Head of caudate nucleus (tissue), 42 donors: ENCODE measurements around the gene MAN2B1.
"Not testable (repeated sequence)": the region's sequence is repeated elsewhere in the genome, so short reads cannot be mapped to it uniquely, and the experiment has no call there.

ENCODE experiments used
- DNase-seq, 42 donors: peaks; one replicate each; pipeline versions ENCODE4 v3.0.0 to v3.0.0-alpha.2; 2020 to 2021; ENCODE audit warnings: mixed read lengths in 7 of 42
- intact Hi-C: fragments of 100-400 bp; cut with DNase I; formaldehyde crosslinking; loops from one replicate; pipeline ENCODE4 v1.15.0; 2022

Gene MAN2B1

DNA sequence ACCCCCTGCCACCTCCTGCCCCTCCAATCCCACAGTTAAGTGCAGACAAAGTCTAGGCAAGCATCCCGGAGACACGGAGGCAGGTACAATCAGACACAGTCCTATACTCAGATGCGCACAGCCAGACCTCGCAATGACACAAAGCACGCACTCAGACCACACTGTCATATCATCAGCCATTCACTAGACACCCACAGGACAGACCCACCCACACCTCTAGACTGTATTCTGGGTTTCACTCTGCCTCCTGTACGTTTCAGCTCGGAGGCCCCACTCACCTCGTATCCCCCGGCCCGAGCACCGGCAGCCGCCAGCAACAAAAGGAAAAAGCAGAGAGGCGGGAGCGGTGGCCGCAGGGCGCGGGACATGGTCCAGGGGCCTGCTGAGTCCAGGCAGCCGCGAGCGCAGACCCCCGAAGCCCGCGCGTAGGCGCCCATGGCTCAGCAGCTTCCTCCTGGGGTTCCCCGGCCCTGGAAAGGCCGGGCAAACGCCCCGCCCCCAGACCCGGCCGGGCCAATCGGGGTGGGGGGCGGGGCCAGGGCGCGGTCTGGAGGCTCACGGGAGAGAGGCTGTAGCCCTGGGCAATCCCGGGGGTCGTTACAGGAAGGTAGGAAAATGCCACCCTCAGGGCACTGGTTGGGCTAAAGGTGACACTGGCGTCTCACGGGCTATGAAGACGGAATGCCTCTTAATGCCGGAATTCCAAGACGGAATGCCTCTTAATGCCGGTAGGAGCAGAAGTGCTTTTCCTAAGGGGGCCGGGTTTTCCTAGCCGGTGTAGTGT is at the start of gene MAN2B1, which contains the start of gene WDR83:
Gene MAN2B1, minus strand, starts transcription at position 478 of the 784 bp plus-strand sequence. Its CDS starts 41 bp downstream, at position 437.
Gene WDR83, plus strand, starts transcription at position 543 of the 784 bp plus-strand sequence. CDS start 2,984 bp downstream, outside the sequence.
- intact Hi-C loops = loop anchor here (10.0 kb wide), 1 partner anchor 102 kb away; no protein-coding TSS in a partner anchor
- peak; percentile 15 to 88 (median 76) for DNase-seq

DNA sequence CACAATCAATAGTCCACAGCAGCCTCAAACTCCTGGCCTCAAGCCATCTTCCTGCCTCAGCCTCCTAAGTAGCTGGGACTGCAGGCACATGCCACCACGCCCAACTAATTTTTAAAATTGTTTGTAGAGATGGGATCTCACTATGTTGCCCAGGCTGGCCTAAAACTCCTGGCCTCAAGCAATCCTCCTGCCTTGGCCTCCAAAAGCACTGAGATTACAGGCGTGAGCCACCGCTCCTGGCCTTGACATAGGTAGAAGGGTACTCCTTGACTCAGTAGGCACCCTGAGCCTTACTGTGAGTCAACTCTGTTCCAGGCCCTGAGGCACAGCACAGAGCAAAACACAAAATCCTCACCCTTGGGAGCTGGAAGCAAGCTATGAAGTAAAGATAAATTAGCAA is 49.4 kb upstream of the MAN2B1 start:
- intact Hi-C loops = no loop called here

DNA sequence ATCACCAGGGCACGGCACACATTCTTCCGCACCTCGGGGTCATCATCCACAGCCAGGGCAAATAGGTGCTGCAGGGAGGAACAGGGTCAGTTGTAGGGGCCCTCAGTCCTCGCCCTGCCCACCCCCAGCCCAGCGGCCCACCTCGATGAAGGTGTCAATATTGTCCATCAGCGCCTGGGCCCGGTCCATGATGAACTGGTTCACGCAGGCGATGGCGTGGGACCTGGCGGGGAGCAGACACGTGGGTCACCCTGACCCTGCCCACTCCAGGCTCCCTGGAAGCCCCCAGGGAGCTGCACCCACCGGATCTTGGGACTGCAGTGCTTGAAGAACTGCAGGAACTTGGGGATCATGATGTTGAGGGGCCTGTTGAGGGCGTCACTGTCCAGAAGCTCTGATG is 48.6 kb upstream of the MAN2B1 start:
- no peak for DNase-seq
- intact Hi-C loops = no loop called here

More for the DNA sequence above, 49.4 kb upstream of the MAN2B1 start:
- no peak for DNase-seq

DNA sequence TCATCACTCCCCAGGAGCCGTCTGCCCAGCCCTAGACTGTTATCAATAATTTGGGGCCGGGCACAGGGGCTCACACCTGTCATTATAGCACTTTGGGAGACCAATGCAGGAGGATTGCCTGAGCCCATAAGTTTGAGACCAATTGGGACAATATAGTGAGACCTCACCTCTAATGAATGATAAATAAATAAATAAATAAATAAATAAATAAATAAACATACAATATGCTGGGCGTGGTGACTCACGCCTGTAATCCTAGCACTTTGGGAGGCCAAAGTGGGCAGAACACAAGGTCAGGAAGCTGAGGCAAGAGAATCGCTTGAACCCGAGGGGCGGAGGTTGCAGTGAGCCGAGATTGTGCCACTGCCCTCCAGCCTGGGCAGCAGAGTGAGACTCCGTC is 46.8 kb upstream of the MAN2B1 start:
- DNase-seq, intact Hi-C loops: not testable (repeated sequence)

DNA sequence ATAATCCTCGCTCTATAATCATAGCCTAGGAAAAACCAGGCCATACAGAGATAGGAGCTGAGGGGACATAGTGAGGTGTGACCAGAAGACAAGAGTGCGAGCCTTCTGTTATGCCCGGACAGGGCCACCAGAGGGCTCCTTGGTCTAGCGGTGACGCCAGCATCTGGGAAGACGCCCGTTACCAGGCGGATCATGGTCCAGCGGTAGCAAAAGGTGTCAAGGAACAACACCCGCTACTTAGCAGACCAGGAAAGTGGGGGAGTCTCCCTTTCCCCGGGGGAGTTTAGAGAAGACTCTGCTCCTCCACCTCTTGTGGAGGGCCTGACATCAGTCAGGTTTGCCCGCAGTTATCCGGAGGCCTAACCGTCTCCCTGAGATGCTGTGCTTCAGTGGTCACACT is 45.5 kb upstream of the MAN2B1 start:
- DNase-seq = peak in 22 of 42 donors; percentile 15 to 58 (median 33)
- intact Hi-C loops = not testable (repeated sequence)

DNA sequence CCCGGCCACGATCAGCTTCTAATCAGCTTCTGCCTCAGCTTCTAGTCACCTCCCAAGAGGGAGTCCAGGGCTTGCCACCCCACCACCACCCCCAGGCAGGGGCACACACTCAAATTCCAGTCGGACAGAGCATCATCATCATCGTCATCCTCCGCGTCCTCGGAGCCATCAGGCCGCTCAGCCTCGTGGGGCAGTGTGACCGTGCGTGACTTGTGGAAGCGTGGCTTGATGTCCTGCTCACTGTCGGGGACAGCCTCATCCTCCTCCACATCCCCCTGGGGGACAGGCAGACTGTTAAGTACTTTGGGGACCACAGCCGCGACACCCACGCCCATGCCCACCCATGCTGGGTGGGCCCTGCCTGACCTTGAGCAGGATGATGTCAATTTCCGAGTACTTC is 44.6 kb upstream of the MAN2B1 start:
- intact Hi-C loops = no loop called here
- no peak for DNase-seq

DNA sequence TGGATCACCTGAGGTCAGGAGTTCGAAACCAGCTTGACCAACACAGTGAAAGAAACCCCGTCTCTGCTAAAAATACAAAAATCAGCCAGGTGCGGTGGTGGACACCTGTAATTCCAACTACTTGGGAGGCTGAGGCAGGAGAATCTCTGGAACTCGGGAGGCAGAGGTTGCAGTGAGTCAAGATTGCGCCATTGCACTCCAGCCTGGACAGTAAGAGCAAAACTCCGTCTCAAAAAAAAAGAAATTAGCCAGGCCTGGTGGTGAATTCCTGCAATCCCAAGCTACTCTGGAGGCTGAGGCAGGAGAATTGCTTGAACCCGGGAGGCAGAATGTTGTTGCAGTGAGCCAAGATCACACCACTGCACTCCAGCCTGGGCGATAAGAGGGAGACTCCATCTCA is 42.1 kb upstream of the MAN2B1 start:
- intact Hi-C loops = no loop called here
- no peak for DNase-seq

DNA sequence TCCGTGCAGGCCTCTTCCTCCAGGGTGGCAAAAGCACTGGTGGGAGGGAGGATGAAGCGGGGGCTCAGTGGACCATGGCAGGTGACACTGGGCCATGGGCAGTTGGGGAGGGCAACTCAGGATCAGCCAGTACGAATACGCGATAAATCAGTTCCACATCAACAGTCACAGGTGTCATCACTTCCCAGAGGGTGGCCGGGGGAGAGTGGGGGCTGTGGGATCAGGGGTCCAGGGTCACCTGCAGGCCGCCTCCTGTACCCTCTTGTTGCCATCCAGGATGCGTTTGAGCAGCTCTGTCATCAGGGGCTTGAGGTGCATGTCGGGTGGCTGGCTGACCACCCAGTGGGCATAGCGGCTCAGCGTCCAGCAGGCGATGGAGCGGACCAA is 39.8 kb upstream of the MAN2B1 start:
- intact Hi-C loops = no loop called here
- DNase-seq = no peak

DNA sequence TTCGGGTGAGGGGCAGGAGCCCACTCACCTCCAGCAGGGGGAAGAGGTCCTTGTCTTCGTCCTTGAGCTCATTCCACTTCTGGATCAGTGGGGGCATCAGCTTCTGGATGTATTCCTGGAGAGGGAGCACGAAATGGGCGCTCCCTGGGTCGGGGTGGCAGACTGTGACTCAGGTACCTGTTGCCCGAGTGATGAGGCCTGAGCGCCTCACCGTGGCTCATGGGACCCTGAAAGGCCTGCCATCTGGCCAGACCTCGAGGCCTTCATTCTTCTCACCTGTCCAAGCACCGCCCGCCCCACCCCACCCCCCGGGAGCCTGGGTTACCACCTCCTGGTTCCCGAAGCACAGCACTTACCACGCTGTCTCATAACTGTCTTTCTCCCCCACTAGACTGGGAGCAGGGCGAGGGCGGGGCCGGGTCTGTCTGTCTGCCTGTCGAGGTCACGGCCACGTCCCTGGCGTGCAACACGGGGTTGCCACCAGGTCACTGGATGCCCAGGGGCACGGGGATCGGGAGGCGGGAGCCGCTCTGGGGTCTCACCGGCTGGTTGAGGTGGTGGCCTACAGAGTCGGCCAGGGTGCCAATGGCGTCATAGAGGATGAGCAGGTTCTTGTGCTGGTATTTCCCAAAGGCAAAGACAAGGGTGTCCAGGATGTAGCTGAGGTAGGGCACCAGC is 39.3 kb upstream of the MAN2B1 start:
- DNase-seq = no peak
- intact Hi-C loops = no loop called here

DNA sequence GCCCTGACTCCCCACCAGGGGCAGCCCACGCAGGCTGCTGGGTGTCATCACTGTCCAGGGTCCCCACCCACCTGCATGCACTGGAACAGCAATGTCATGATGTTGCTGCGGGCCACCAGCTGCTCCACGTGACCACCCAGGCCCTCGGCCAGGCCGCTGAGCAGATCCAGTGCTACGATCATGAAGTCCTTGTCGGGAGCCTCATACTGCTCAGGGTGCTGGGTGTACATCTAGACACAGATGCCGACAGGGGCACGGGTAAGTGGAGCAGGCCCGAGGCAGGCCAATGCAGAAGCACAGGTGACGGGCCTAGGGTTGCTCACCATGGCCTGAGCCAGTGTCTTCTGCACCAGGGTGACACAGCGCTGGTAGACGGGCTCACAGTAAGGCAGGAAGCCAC is 38.6 kb upstream of the MAN2B1 start:
- no peak for DNase-seq
- intact Hi-C loops = no loop called here

DNA sequence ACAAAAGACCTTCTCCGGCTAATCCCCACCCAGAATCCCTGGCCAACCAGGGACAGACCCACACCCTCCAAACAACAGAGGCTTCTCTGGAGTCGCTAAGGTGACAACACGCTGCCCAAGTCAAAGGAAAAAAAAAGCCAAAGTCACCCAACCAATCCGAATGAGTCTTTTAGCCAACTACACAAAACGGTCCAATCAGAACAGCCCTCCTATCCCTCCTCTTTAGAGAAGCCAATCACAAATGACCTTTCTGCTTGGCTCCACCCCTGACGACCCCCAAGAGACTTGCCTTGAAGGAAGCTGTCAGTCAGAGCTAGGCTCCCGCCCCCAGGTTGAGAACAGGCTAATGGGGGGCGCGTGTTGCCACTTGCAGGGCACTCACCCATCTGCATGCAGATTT is 36.5 kb upstream of the MAN2B1 start:
- intact Hi-C loops = no loop called here
- DNase-seq = no peak

DNA sequence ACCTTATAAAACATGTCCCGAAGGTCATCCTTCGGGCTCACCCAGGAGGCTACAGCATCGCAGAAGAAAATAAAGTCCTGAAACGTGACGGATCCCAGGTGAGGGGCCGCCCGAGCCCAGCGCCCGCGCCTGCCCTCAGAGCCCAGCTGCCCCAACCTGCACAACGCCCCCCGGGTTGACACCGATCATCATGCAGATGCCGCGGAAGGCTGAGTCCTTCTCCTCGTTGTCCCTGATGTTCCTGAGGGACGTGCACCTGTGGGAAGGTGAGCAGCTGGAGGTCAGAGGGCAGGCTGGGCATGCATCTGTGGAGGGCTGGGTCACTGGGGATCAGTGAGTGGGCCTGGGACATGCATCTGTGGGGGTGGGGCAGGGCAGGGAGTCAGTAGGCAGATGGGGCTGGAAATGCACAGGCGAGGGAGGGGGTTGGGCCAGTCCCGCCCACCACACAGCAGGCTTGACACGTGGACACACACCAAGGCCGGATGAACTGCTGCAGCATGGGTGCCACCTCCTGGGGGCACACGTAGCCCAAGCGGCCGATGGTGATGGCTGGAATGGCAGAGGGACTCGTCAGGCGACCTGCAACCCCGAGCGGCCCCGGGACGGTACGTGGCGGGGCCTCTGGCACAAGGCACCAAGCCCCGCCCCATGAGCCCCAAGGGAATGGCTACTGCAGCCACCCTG is 35.2 kb upstream of the MAN2B1 start:
- intact Hi-C loops = no loop called here
- DNase-seq = no peak

DNA sequence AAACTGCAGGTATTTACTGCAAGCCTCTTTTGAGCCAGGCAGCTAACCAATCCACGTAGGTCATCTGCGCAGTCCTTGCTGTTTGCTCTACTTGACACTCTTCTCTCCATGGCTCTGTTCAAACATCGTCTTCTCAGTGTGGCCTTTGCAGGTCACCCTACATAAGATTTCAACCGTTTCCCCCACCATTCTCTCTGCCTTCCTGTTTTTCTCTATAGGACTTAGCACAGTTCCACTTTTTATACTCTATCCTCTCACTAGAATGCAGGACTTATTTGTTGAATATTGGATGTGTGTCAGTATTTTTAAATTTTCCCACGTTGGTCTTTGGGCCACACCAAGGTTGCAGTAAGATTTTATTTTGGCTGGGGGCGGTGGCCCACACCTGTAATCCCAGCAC is 31.6 kb upstream of the MAN2B1 start:
- intact Hi-C loops = no loop called here
- no peak for DNase-seq

DNA sequence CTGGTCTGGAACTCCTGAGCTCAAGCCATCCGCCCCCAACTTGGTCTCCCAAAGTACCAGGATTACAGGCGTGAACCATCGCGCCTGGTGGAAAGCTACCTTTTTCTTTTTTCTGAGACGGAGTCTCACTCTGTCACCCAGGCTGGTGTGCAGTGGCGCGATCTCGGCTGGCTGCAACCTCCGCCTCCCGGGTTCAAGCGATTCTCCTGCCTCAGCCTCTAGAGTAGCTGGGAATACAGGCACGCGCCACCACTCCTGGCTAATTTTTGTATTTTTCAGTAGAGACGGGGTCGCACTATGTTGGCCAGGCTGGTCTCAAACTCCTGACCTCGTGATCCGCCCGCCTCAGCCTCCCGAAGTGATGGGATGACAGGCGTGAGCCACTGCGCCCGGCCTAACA is 30.9 kb upstream of the MAN2B1 start:
- intact Hi-C loops, DNase-seq: not testable (repeated sequence)

DNA sequence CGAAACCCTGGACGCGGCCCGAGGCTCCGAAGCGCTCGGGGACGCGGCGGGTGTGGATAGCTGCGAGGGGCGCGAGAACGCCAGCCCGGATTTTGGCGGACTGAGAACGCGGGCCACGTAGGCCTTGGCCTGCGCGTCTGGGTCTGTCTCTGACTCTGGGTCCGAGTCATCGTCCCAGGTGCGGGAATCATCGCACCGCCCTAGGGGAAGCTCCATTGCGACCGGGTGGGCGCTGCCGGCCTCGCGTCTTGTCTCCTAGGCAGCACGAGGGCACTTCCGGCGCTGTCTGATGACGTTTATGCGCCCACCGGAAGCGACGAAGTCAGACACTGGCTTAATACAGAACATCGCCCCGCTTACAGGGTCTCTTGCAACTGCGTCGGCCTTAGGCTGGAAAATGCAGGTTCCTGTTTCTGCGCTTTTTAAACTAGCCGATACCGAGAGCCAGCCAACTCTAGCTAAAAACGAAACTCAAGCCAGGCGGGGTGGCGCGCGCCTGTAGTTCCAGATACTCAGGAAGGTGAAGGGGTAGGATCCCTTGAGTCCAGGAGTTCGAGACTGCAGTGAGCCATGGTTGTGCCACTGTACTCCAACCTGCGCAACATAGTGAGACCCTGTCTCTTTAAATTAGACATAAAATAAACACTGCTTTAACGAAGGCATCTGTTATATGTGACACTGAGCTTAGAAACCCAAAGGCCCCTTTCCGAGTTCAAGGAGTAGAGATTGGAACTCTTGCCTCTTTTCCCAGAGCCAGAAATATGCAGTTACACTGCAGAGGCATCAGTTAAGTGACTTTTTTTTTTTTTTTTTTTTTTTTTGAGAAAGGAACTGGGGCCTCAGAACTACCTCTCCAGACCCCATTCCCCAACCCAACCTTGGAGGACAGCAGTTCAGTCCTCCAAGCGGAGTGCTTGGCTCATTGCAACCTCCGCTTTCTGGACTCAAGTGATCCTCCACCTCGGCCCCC is 30.1 kb upstream of the MAN2B1 start, which contains the start of gene FBXW9:
Gene FBXW9, minus strand, starts transcription at position 266 of the 970 bp plus-strand sequence. Its CDS starts 50 bp downstream, at position 216.
- DNase-seq = peak; percentile 82 to 100 (median 98)
- intact Hi-C loops = no loop called here

DNA sequence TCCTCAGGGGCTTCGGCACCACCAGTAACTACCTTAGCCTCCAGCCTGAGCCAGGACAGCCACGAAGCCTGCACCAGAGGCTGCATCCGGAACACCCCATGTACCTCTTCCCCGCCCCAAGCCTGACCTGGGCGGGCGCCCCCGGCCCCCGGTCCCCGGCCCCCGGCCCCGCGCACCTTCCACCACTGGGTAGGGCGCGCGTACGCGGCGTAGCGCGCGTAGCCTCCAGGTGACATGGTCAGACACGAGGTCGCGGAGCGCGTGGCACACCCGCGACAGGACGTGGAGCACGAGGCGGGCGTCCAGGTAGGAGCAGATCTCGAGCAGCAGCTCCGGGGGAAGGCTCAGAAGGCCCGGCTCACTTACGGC is 29.4 kb upstream of the MAN2B1 start:
- DNase-seq = peak in 10 of 42 donors; percentile 12 to 40 (median 26)
- intact Hi-C loops = no loop called here

DNA sequence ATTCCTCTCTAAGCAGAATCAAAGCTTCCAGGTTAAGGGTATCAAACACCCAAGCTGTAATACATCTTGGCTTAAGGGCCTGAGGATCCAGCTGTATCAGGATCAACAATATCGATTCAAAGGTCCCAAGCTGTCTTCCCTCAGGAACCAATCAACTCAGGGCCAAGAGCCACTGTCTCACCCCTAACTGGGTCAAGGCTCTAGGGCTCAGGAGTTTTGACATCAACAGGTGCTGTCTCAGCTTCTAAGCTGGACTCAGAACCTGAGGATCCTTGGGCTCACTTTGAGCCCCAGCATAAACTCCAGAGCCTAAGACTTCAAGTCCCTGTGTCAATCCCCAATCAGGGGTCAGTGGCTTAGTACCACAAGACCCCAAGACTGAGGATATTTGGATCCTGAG is 29.0 kb upstream of the MAN2B1 start:
- no peak for DNase-seq
- intact Hi-C loops = no loop called here

DNA sequence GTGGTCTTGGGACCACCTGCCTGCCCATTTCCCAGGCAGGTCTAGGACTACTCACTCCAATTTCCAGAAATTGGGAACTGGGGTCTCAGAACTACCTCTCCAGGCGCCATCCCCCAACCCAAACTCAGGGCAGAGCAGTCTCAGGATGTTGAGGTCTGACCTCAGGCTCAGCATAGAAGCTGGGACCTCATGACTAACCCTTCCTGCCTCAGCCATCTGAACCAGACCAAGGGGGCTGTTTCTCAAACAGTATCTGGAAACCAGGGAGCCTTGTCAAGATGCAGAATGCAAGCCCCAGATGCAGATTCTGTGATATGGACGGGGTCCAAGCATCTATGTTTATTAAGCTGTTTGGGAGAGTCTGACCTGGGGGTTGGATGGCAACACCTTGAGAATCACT is 28.6 kb upstream of the MAN2B1 start:
- DNase-seq = no peak
- intact Hi-C loops = no loop called here

DNA sequence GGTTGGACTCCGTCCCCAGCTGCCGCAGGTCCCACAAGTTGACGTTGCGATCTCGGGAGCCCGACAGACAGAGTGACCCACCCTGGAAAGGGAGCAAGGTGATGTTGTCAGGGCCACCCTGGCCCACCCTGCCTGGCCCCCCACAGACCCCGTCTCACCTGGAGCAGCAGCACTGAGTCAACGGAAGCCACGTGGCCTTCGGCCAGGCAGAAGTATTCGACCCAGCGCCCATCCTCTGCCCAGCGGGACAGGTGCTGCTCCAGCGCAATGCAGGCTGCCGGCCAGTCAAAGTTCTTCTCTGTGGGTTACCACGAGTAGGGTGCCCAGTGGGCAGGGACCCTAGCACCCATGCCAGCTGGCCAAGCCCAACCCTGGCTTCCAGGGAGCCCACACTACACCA is 28.1 kb upstream of the MAN2B1 start:
- DNase-seq = no peak
- intact Hi-C loops = no loop called here
